ENCODE results near the gene PTPRR.

The PTPRR gene

GRCh38 chr12:70747445-70748260, 172.9 kb downstream of the PTPRR start:
- TF ChIP-seq NFIC (IDR thresholded peaks at IDR 0.05), result no peak

DNA sequence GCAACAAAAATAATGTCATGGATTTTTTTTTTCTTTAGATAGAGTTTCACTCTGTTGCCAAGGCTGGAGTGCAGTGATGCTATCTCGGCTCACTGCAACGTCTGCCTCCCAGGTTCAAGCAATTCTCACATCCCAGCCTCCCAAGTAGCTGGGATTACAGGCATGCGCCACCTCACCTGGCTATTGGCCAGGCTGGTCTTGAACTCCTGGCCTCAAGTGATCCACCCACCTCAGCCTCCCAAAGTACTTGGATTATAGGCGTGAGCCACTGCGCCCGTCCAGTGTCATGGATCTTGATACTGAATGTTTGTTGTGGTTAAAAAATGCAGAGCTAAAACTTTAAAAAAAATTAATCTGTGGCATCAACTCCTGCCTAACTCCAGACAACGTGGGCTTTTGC, 175.5 kb downstream of the PTPRR start:
- TF ChIP-seq, protein P1, sequence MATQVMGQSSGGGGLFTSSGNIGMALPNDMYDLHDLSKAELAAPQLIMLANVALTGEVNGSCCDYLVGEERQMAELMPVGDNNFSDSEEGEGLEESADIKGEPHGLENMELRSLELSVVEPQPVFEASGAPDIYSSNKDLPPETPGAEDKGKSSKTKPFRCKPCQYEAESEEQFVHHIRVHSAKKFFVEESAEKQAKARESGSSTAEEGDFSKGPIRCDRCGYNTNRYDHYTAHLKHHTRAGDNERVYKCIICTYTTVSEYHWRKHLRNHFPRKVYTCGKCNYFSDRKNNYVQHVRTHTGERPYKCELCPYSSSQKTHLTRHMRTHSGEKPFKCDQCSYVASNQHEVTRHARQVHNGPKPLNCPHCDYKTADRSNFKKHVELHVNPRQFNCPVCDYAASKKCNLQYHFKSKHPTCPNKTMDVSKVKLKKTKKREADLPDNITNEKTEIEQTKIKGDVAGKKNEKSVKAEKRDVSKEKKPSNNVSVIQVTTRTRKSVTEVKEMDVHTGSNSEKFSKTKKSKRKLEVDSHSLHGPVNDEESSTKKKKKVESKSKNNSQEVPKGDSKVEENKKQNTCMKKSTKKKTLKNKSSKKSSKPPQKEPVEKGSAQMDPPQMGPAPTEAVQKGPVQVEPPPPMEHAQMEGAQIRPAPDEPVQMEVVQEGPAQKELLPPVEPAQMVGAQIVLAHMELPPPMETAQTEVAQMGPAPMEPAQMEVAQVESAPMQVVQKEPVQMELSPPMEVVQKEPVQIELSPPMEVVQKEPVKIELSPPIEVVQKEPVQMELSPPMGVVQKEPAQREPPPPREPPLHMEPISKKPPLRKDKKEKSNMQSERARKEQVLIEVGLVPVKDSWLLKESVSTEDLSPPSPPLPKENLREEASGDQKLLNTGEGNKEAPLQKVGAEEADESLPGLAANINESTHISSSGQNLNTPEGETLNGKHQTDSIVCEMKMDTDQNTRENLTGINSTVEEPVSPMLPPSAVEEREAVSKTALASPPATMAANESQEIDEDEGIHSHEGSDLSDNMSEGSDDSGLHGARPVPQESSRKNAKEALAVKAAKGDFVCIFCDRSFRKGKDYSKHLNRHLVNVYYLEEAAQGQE (IDR thresholded peaks at IDR 0.05; ENCODE audit: low read depth), result no peak
- TF ChIP-seq ZBTB7A (IDR thresholded peaks at IDR 0.05; ENCODE audit: low read depth), result no peak
- TF ChIP-seq USF1 (IDR thresholded peaks at IDR 0.05), result no peak
- no peak for TF ChIP-seq NFIC (IDR thresholded peaks at IDR 0.05)
- TF ChIP-seq TAF1 (IDR thresholded peaks at IDR 0.05; ENCODE audit: low read depth), result no peak
- TF ChIP-seq CREB1 (IDR thresholded peaks at IDR 0.05; ENCODE audit: low read depth), result no peak

- TF ChIP-seq, protein P1 (IDR thresholded peaks at IDR 0.05; ENCODE audit: low read depth), result no peak
- no peak for TF ChIP-seq TEAD4 (IDR thresholded peaks at IDR 0.05)
These were observed 176.4 kb downstream of the PTPRR start for GRCh38 chr12:70744178-70744577.

DNA sequence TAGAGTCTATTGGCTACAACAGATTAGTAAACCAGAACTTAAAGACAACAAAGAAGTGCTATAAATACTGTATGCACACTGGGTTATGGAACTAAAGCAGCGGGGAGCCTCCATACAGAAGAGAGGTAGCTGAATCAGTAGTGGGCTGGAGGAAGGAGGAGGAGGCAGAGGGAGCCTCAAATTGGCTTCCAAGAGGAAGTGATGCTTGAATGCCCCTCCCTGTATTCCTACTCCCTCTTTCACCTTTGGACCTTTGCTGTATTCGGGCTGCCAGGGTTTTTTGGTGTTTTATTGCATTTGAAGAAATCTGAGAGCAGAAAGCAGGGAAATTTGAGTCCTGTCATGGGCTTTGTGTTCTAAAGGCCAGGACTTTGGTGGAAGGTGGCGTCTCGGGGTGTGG, 179.3 kb downstream of the PTPRR start:
- TF ChIP-seq YY1 (IDR thresholded peaks at IDR 0.05; ENCODE audit: low read depth) (no peak), TEAD4 (IDR thresholded peaks at IDR 0.05) (no peak), CEBPB (IDR thresholded peaks at IDR 0.05) (no peak), RAD21 (IDR thresholded peaks at IDR 0.05; ENCODE audit: low read depth) (no peak), EGR1 (IDR thresholded peaks at IDR 0.05) (no peak), MAX (IDR thresholded peaks at IDR 0.05) (no peak), CREB1 (IDR thresholded peaks at IDR 0.05; ENCODE audit: low read depth) (no peak), NFIC (IDR thresholded peaks at IDR 0.05) (no peak), TCF12 (IDR thresholded peaks at IDR 0.05; ENCODE audit: low read depth) (no peak), FOXM1 (IDR thresholded peaks at IDR 0.05; ENCODE audit: borderline replicate concordance, low read depth) (no peak), EP300 (IDR thresholded peaks at IDR 0.05; ENCODE audit: borderline replicate concordance) (no peak), USF1 (IDR thresholded peaks at IDR 0.05) (no peak), ZBTB7A (IDR thresholded peaks at IDR 0.05; ENCODE audit: low read depth) (no peak), TAF1 (IDR thresholded peaks at IDR 0.05; ENCODE audit: low read depth) (no peak)
- TF ChIP-seq, protein P1 (IDR thresholded peaks at IDR 0.05; ENCODE audit: low read depth), result no peak

DNA sequence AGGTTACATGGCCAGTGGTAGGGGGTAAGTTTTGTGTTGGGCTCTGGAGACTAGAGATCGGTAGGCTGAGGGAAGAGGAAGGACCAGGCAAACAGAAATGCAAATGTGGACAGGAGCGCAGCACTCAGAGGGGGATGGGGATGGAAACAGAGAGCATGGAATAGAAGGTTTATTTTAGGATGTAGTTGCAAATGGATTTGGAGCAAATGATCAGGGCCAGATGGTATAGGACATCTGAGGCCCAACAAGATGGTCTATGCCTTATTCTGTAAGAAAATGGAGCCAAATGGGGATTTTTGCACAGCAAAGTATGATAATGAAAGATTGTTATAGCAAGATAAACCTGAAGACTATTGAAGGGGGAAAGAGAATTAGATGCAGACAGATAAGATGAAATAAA, 180.8 kb downstream of the PTPRR start:
- no peak for TF ChIP-seq FOXM1 (IDR thresholded peaks at IDR 0.05; ENCODE audit: borderline replicate concordance, low read depth)
- TF ChIP-seq, protein P1 (IDR thresholded peaks at IDR 0.05; ENCODE audit: low read depth), result no peak
- no peak for TF ChIP-seq TCF12 (IDR thresholded peaks at IDR 0.05; ENCODE audit: low read depth)
- no peak for TF ChIP-seq CEBPB (IDR thresholded peaks at IDR 0.05)
- no peak for TF ChIP-seq MAX (IDR thresholded peaks at IDR 0.05)
- no peak for TF ChIP-seq NFIC (IDR thresholded peaks at IDR 0.05)
- no peak for TF ChIP-seq ZBTB7A (IDR thresholded peaks at IDR 0.05; ENCODE audit: low read depth)
- no peak for TF ChIP-seq USF1 (IDR thresholded peaks at IDR 0.05)
- no peak for TF ChIP-seq CREB1 (IDR thresholded peaks at IDR 0.05; ENCODE audit: low read depth)
- TF ChIP-seq TAF1 (IDR thresholded peaks at IDR 0.05; ENCODE audit: low read depth), result no peak
- no peak for TF ChIP-seq EP300 (IDR thresholded peaks at IDR 0.05; ENCODE audit: borderline replicate concordance)
- no peak for TF ChIP-seq EGR1 (IDR thresholded peaks at IDR 0.05)
- TF ChIP-seq YY1 (IDR thresholded peaks at IDR 0.05; ENCODE audit: low read depth), result no peak

All from Ishikawa (cell line).